Stimulated activated CD8-positive, alpha-beta memory T cell treated with anti-CD3 and anti-CD28 coated beads, Interleukin-15, amount 100 ng/mL, for 24 hours (primary cell): ENCODE data around the gene AJUBA.
"Not testable (repeated sequence)": the region's sequence is repeated elsewhere in the genome, so short reads cannot be mapped to it uniquely, and the experiment has no call there.

Experiments
- DNase-seq: peaks from one replicate; pipeline ENCODE4 v3.0.0-alpha.2; 2020; ENCODE audit warnings: low read depth

Gene AJUBA

GRCh38 chr14:23006188-23006534, 23.8 kb upstream of the AJUBA start:
- DNase-seq, result no peak

- DNase-seq, result no peak
Measured at GRCh38 chr14:23005451-23006187, 23.3 kb upstream of the AJUBA start.

GRCh38 chr14:23004274-23004673, 21.9 kb upstream of the AJUBA start:
- DNase-seq, result not testable (repeated sequence)

- DNase-seq, result no peak
Measured at GRCh38 chr14:23002592-23002991, 20.2 kb upstream of the AJUBA start.

- no peak for DNase-seq
Measured at GRCh38 chr14:23000860-23001259, 18.5 kb upstream of the AJUBA start.

GRCh38 chr14:22998329-22999012, 16.1 kb upstream of the AJUBA start:
- DNase-seq, result no peak

- no peak for DNase-seq
Measured at GRCh38 chr14:22997676-22998323, 15.4 kb upstream of the AJUBA start.

GRCh38 chr14:22996768-22997654, 14.7 kb upstream of the AJUBA start:
- no peak for DNase-seq

GRCh38 chr14:22995889-22996625, 13.7 kb upstream of the AJUBA start:
- DNase-seq, result no peak

GRCh38 chr14:22994762-22995275, 12.5 kb upstream of the AJUBA start:
- DNase-seq, result no peak

- DNase-seq, result no peak
Measured at GRCh38 chr14:22993517-22993916, 11.2 kb upstream of the AJUBA start.

- DNase-seq, result no peak
Measured at GRCh38 chr14:22991852-22992251, 9.5 kb upstream of the AJUBA start.

GRCh38 chr14:22987291-22987690, 4.9 kb upstream of the AJUBA start:
- DNase-seq, result no peak

- peak; percentile 77 for DNase-seq
Measured at GRCh38 chr14:22986508-22987054, 4.2 kb upstream of the AJUBA start.

GRCh38 chr14:22985894-22986507, 3.6 kb upstream of the AJUBA start:
- DNase-seq, result no peak

- no peak for DNase-seq
Measured at GRCh38 chr14:22984959-22985658, 2.8 kb upstream of the AJUBA start.

- DNase-seq, result no peak
Measured at GRCh38 chr14:22981876-22982476, 375 bp downstream of the AJUBA start.

- no peak for DNase-seq
Measured at GRCh38 chr14:22981090-22981875, 1.1 kb downstream of the AJUBA start.

- DNase-seq, result no peak
Measured at GRCh38 chr14:22980672-22981089, 1.7 kb downstream of the AJUBA start.
